NCI-H2196 treated with DMSO at 0.1 percent for 48 hours (cell line): ENCODE measurements around the gene MAPK14.

Experiments
- DNase-seq: peaks from one replicate; lab custom pipeline; 2025; ENCODE audit not compliant: unreplicated experiment; lab: John Stamatoyannopoulos, UW

The MAPK14 gene

DNA sequence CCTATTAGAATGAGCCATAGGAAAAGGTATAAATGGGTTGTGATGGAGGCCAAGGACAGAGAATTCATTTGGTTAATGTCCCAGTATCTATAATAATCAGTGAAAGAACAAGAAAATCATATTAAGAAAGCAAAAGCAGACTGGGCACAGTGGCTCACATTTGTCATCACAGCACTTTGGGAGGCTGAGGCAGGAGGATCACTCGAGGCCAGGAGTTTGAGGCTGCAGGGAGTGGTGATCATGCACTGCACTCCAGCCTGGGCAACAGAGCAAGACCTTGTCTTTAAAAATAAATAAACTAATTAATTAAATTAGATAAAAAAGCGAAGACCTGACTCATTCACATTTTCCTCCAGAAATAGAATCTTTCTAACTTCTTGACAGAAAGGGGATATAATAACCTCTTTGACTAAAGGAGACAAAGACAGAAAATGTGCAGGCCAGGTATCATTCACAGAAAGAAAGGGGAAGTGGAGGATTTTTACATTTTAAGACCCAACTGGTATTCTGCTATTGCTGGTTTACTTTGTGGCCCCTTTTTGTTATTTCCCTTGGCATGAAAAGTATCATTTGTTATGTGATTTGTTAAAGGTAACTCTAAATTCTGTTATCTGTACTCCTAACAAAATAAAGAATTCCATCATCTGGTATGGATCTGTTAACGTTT, 70.8 kb downstream of the MAPK14 start:
- DNase-seq = no peak

DNA sequence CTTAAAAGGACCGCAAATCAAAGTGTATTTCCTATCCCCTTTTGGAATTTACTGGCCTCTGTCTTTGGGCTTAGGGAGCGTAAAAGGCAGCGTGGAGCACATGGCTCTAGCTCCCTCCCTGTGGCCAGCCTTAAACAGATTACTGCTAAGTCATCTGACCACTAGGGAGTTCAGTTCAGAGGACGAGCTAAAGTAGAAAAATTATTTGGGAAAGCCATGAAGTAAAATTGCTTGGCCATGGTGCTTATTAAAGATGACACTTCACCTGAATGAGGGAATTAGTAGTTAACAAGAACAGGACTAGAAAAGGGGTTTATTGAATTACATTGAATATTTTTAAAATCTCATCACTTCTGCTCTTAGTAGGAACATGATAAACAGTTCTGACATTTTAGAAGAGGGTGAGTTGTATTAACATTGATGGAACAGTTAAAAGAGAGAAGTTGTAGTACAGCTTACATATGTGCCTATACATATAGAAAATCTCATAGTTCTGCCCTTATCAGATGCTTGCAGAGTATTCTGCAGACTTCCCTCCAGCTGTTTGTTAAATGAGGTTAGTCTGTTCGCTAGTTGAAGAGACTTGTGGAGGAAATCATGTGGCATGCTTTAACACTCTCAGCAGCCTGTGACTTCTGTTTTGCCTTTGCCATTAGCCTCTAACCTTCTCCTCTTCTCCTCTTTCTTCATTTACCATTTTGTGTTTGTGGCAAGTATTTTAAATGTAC, 71.5 kb downstream of the MAPK14 start:
- DNase-seq = no peak

DNA sequence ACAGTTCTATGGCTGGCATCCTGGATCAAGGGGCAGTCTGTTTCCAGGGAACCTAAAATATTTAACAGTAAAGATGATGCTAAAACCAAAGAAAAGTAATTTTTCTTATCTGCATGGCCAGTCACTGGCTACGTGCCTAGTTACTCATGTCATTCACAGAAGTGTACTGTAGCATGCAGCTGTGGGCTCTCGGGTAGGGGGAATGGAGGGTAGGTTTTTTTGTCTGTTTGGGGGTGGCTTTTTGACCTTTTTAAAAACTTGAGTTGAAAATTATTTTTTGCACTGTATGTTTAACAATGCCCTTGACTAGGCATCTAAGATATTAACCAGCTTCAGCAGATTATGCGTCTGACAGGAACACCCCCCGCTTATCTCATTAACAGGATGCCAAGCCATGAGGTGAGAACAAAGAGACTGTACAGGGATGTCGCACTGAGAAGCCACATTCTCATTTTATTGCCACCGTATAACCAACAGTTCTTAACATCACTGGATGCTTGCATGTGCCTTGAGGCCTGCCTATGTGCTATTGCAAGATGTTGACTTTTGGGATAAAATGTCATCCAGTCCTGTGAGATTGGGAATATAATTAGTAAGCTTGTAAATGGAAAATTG, 72.4 kb downstream of the MAPK14 start:
- DNase-seq = no peak

DNA sequence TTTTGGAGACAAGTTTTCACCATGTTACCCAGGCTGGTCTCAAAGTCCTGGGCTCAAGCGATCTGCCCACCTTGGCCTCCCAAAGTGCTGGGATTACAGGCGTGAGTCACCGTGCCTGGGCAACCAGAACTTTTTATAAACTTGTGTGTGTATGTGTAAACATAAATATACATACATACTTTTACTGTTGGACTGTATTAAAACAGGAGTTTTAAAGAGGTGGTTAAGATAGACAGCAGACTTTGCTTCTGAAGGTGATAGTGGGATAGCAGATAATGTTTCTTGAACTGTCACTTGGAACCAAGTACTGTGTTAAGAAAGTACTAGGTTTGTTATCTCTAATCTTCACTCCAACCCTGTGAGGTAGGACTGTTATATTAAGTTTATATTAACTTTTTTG, 74.1 kb downstream of the MAPK14 start:
- no peak for DNase-seq

DNA sequence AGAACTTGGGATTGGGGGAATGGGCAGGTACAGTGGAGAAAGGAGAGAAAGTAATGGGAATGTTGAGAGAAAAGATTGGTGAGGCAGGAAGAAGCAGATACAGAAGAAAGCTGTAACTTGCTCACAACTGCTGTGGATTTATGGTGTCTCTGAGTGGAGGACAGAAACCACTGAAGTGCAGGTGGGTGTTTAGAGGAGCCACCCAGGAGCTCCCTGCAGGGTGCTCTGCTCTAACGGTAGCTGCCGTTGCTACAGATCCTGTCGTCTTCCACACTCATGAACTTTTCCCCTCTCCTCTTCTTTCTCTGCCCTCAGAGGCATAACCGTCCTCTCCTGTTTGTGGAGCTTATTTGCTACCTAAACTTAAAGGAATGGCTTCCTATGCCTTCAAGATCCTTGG, 75.2 kb downstream of the MAPK14 start:
- no peak for DNase-seq

DNA sequence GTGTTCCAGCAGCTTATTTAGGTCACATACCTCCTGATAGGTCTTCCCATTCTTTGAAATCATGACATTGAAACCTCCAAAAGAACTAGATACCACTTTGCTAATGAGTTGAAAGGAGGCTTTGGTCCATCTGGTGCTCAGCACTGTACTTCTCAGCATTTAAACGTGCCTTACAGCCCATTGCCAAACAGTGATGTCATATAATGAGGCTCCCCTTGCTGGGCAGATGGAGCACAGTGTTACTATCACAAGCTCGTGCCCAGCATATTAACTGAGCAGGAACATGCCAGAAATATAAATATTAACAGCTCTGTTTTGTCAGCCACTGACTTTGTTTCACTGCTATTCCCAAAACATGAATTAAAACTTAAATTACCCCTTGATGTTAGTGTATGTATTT, 77.2 kb downstream of the MAPK14 start:
- no peak for DNase-seq

DNA sequence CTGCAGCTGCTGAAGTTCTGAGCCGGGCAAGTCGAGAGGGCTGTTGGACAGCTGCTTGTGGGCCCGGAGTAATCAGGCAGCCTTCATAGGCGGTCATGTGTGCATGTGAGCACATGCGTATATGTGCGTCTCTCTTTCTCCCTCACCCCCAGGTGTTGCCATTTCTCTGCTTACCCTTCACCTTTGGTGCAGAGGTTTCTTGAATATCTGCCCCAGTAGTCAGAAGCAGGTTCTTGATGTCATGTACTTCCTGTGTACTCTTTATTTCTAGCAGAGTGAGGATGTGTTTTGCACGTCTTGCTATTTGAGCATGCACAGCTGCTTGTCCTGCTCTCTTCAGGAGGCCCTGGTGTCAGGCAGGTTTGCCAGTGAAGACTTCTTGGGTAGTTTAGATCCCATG, 81.5 kb downstream of the MAPK14 start:
- DNase-seq = no peak

DNA sequence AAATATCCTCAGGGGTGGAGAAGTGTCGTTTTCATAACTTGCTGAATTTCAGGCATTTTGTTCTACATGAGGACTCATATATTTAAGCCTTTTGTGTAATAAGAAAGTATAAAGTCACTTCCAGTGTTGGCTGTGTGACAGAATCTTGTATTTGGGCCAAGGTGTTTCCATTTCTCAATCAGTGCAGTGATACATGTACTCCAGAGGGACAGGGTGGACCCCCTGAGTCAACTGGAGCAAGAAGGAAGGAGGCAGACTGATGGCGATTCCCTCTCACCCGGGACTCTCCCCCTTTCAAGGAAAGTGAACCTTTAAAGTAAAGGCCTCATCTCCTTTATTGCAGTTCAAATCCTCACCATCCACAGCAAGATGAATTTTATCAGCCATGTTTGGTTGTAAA, 82.4 kb downstream of the MAPK14 start:
- DNase-seq = no peak

DNA sequence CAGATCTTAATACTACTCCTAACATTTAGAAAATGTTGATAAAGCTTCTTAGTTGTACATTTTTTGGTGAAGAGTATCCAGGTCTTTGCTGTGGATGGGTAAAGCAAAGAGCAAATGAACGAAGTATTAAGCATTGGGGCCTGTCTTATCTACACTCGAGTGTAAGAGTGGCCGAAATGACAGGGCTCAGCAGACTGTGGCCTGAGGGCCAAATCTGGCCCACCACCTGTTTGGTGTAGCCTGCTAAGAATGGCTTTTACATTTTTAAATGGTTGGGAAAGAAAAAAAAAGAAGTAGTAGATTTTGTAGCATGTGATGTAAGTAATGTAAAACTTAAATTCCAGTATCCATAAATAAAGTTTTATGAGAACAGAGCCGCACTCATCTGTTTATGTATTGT, 83.3 kb downstream of the MAPK14 start:
- DNase-seq = no peak

DNA sequence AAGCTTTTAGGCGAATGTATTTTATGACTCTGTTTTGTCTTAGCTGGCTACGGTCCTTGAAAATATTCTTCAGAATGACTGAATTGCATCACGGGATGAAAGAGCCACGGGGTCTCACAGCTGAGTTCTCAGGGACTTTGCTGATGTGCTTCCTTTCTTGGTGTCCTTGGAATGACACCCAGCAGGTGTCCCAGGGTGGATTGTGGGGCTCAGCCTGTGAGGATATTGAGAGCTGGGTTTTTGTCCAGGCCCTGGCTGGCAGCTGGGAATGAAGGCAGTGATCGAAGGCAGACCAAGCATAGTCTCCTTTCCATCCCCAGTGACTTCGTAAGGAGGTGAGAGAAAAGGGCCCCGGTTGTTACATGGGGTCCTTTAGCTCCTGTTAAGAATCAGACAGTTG, 83.9 kb downstream of the MAPK14 start:
- DNase-seq = no peak

DNA sequence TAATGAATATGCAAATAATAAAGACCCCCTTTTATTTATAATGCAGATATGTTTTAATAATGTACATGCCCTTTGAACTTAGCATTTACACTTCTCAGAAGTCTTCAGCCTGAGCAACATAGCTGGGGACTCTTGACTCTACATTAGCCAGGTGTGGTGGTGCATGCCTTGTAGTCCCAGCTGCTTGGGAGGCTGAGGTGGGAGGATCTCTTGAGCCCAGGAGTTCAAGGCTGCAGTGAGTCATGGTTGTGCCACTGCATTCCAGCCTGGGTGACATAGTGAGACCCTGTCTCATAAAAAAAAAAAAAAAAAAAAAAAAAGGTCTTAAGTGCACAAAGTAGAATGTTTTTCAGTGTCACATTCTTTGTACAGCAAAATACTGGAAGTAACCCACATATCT, 85.4 kb downstream of the MAPK14 start:
- DNase-seq = no peak

DNA sequence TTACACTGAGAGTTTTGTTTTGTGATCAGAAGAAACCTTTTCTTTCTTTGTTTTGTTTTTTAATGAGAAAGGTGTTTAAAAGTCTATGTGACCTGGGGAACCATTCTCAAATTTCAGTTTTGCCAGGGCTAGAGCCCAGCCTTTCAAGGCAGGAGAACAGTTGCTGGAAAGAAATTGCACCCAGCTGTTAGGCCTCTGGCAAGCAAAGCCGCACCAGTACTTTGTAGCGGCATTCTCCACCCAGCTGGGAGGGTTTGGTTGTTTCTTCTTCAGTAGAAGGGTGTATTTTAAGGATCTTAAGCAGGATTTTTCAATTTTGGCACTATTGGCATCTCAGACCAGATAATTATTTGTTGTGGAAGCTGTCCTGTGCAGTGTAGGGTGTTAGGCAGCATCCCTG, 86.1 kb downstream of the MAPK14 start:
- no peak for DNase-seq

DNA sequence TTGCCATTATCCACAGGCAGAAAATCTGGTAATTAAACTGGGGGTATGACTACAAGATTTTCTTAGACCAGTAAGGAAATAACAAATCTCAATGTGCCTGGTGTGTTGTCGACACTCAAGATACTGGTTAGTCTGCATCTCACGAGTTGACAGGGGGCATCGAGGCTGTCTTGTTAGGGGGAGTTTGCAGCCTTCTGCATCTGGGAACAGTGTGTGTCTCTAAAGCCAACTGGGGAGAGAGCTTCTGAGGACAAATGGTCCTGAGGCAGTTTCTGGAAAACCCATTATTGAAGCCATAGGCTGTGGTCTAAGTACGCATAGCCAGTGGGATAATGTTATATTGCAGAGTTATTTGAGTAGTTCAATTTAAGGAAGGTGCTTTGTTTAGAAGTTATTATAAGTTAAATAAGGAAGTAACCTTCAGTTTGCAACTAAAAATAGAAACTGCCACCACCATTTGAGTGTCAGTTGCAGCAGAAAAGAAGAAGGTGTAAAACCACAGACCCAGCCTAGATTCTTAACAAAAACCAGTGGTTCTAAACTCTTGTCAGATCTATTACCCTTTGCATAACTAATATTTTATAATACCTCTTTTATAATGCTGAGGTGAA, 87.3 kb downstream of the MAPK14 start:
- DNase-seq = no peak

DNA sequence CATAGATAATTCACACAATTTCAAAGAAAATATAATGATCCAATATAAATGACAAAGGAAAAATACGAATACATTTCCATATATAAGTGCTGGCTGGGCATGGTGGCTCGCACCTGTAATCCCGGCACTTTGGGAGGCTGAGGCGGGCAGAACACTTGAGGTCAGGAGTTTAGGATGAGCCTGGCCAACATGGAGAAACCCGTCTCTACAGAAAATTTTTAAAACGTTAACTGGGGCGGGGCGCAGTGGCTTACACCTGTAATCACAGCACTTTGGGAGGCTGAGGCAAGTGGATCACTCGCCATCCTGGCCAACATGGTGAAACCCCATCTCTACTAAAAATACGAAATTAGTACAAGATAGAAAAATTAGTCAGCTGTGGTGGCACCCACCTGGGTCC, 87.8 kb downstream of the MAPK14 start:
- DNase-seq = no peak

DNA sequence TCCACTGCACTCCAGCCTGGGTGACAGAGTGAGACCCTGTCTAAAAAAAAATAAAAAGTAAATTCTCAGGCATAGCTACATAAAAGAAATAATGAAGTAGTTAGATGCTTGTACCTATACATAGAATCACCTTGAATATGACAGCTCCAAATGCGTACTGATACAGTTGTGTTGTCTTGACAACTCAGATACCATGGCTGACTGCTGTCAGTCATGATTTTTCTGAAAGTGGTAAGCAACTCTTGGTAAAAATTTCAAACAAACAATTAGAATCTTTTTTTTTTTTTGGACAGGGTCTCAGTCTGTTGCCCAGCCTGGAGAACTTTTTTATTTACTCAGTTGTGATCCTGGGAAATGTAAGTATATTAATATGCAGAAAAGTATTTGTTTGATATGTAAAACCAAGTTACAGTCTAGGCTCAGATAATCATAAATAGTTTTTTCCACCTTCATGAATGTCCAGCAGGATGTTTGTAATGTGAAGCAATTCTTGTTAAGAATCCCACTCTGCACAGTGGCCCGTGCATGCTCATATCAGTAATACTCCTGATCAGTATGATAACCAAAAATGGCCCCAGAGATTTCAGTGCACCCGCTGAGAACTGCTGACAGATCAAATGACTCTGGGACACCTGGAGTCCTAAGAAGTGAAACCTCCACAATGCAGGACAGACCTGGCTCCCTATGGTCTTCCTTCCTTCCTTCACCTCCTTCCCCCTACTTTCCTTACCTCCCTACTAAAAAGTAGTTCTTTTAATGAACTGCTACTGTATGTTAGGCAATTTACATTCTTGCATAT, 88.7 kb downstream of the MAPK14 start:
- no peak for DNase-seq

DNA sequence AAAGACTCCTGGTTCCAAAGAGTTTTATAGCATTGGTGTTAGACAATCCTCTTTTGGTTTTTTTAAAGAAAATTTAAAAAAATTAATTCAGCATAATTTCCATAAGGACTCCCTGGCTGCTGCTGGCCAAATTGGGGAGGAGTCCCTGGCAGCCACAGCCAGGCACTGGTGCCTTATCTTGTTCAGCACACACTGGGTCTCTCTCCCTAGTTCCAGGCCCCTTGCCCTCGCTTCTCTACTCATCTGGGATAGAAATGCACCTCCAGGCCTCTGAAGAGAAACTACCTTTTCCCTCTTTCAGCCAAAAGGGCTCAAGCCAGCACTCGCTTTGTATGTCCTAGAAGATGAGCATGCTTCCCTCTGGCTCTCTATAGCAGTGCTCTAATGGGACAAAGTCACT, 89.3 kb downstream of the MAPK14 start:
- DNase-seq = no peak

DNA sequence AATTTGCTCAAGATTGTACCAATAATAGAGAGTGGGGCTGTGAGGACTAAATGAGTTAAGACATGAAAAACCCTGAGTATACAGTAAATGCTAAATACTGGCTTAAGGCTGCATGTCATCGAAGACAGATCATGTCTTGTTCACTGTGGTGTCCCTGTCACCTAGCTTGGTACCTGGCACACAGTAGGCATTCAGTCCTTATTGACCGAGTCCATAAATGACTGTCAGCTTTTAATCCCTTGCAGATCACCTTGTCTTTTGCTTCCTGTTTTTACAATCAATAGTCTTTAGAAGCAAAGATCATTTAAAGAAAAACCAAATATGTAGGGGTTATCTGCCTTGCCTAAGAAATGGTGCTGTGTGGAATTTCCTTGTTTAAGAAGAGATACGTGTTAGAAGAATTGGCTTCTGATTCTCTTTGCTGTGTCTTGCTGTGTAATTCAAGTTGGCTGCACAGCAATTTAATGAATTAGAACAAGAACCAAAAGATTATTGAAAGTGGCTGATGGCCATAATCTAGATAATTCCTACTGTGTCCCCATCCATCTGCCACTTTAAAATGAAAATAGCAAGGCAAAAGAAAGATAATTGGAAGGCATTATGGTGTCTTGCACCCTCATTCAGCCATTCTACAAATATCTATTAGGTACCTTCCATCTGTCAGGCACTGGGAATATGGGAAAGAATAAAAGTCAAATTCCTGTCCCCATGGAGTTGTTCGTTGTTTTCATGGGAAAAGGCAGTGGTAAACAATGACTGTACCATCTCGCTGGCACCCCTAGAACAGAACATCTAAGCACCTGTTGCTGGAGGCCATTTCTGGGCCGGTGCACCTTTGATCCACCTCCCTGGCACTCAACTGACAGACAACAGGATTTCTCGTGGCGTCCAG, 90.3 kb downstream of the MAPK14 start:
- no peak for DNase-seq

DNA sequence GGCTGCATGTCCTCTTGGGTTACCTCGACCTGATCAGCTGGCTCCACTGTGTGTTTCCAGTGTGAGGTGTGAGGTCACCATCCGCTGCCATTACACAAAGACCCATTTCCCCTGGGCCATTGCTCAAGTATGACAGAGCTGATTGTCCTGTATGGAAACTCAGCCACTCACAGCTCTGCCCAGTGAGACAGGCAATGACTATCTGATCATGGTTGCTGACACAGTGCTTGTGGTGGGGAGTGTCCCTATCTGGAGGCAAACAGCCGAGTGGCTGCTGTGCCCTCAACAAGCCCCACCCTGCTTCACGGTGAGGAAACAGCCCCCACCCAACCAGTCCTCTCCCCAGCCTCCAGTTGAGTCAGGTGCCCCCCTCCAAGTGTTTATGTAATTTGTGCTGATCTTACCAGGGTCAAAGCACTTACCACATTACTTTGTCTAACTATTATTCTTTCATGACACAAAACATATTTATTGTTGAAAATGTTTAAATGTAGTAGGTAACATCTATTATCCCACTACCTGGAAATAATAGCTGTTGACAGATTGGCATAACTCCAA, 91.0 kb downstream of the MAPK14 start:
- no peak for DNase-seq

DNA sequence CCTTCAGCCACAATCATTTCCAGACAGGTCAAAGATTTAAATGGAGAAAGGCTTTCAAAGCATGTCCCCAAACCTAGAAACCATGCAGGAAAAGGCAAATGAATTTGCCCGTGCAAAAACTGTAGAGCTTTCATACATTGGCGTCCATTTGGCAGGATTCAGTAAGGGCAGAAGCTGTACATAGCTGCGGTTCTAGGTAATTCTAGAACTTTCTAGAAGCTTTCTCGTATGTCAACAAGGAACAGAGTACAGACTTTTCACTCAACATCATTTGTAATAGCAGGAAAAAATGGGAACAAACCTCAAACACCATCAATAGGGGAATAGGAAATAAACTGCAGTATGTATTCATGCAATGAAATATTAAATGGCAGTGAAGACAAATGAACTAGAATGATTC, 91.6 kb downstream of the MAPK14 start:
- DNase-seq = no peak

DNA sequence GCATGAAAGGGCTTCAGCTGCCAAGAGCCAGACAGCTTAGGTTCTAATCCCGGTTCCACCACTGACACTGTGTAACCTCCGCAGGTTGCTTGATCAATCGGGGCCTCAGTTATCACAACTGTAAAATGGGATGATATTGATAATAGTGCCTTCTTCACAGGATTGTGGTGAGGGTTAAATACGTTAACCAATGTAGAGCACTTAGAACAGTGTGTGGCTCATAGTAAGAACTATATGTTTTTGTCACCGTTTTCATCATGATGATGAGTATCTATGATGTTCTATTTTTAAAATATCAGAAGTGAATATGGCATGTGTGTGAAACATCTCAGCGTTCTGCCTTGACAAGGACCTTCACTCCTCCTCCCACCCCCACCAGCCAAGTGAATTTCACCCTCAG, 92.4 kb downstream of the MAPK14 start:
- DNase-seq = no peak
